H1 (cell line): ENCODE data around the gene OXSR1. TPM values are rescaled to one million over a fixed set of nuclear protein-coding genes. Genes with fewer than 3 reads are reported as not detected.

ENCODE experiments used
- CTCF ChIA-PET: fragments of 300-600 bp; sonication (Branson Sonifier 250); formaldehyde crosslinking; loops from one replicate; lab custom pipeline; 2021; ENCODE audit not compliant: partially characterized antibody; lab: Charles Lee
- POLR2A ChIA-PET: fragments of 300-600 bp; sonication (Branson Sonifier 250); formaldehyde crosslinking; loops from one replicate; lab custom pipeline; 2021; ENCODE audit warnings: inconsistent platforms; ENCODE audit not compliant: partially characterized antibody; lab: Charles Lee
- DNase-seq, 2 experiments: peaks; one replicate each; pipeline versions ENCODE4 v3.0.0 to v3.0.0-alpha.2; 2010 to 2022; ENCODE audit warnings: low spot score in 2 of 2, low read depth in 1 of 2, mixed read lengths in 1 of 2
- FAIRE-seq: peaks from 2 replicates; lab custom pipeline; 2011; peaks lifted over from hg19 to GRCh38; lab: Jason Lieb, UNC
- H2AFZ ChIP-seq: 2 replicates; pipeline ENCODE4 v1.8.1; 2012; ENCODE audit warnings: low read length, inconsistent platforms
- H2AK5ac ChIP-seq: 2 replicates; pipeline ENCODE4 v1.6.1; 2013; ENCODE audit warnings: low read depth, low read length
- H2BK120ac ChIP-seq: replicated peaks from 2 replicates; pipeline ENCODE3; 2013; ENCODE audit warnings: low read depth, low read length, inconsistent platforms
- H2BK12ac ChIP-seq: 2 replicates; pipeline ENCODE4 v1.6.1; 2013; ENCODE audit warnings: low read depth, low read length
- H2BK15ac ChIP-seq: 2 replicates; pipeline ENCODE4 v1.6.1; 2013; ENCODE audit warnings: low read length
- H2BK20ac ChIP-seq: 2 replicates; pipeline ENCODE4 v1.6.1; 2013; ENCODE audit warnings: low read length
- H2BK5ac ChIP-seq: 2 replicates; pipeline ENCODE4 v1.6.1; 2013; ENCODE audit warnings: low read depth, low read length
- H3K14ac ChIP-seq: 2 replicates; pipeline ENCODE4 v1.6.1; 2013; ENCODE audit warnings: inconsistent platforms; ENCODE audit not compliant: insufficient read length
- H3K18ac ChIP-seq: 2 replicates; pipeline ENCODE4 v1.6.1; 2013; ENCODE audit warnings: low read length; ENCODE audit errors: extremely low read depth
- H3K23ac ChIP-seq: 2 replicates; pipeline ENCODE4 v1.6.1; 2013; ENCODE audit warnings: inconsistent platforms; ENCODE audit not compliant: insufficient read length
- H3K23me2 ChIP-seq: 2 replicates; pipeline ENCODE4 v1.6.1; 2013; ENCODE audit warnings: low read depth, low read length
- H3K27ac ChIP-seq: 2 replicates; pipeline ENCODE4 v1.6.1; 2011; ENCODE audit warnings: low read depth, low read length, inconsistent platforms
- H3K27me3 ChIP-seq, 4 experiments: replicated peaks in 1 of 4; 1 replicate in 1 of 4; 2 replicates in 3 of 4; pipeline versions ENCODE4 v1.6.1 to v1.8.1; 2011 to 2013; ENCODE audit warnings: low read length in 3 of 4, mild to moderate bottlenecking in 3 of 4, inconsistent platforms in 2 of 4, mixed read lengths in 2 of 4, moderate library complexity in 1 of 4; ENCODE audit not compliant: control insufficient read depth in 3 of 4, insufficient read depth in 3 of 4; ENCODE audit errors: extremely low read depth in 1 of 4
- H3K36me3 ChIP-seq, 4 experiments: 2 replicates each; pipeline versions ENCODE4 v1.6.1 to v1.8.1; 2011 to 2013; ENCODE audit warnings: mild to moderate bottlenecking in 4 of 4, low read length in 3 of 4, moderate library complexity in 2 of 4, control low read depth in 1 of 4, inconsistent platforms in 1 of 4; ENCODE audit not compliant: insufficient read depth in 4 of 4, control insufficient read depth in 2 of 4
- H3K4ac ChIP-seq: replicated peaks from 2 replicates; pipeline ENCODE3; 2013; ENCODE audit warnings: low read length, low read depth, mixed read lengths, inconsistent platforms; ENCODE audit not compliant: insufficient read length
- H3K4me1 ChIP-seq, 4 experiments: replicated peaks in 1 of 4; 1 replicate in 1 of 4; 2 replicates in 3 of 4; pipeline versions ENCODE4 v1.6.1 to v1.8.1; 2011 to 2013; ENCODE audit warnings: low read length in 3 of 4, inconsistent platforms in 2 of 4, mixed read lengths in 1 of 4; ENCODE audit not compliant: insufficient read depth in 4 of 4, control insufficient read depth in 3 of 4
- H3K4me2 ChIP-seq, 2 experiments: 2 replicates each; pipeline versions ENCODE4 v1.6.1 to v1.8.1; 2011 to 2013; ENCODE audit warnings: low read depth in 2 of 2, low read length in 2 of 2, control low read depth in 1 of 2, inconsistent platforms in 1 of 2, mild to moderate bottlenecking in 1 of 2; ENCODE audit not compliant: insufficient read depth in 1 of 2
- H3K4me3 ChIP-seq, 4 experiments: fragments of 200-600, 300-600 bp in 1 of 4; sonication (generic), shearing (Covaris generic), sonication (Bioruptor Twin) in 1 of 4; 2 replicates each; pipeline versions ENCODE4 v1.5.1 to v1.8.1; 2011 to 2016; ENCODE audit warnings: low read length in 4 of 4, low read depth in 3 of 4, control low read depth in 2 of 4, inconsistent platforms in 2 of 4, mild to moderate bottlenecking in 2 of 4, mixed read lengths in 1 of 4, moderate library complexity in 1 of 4; ENCODE audit not compliant: insufficient read depth in 2 of 4; ENCODE audit errors: extremely low read depth in 1 of 4
- H3K56ac ChIP-seq: replicated peaks from 2 replicates; pipeline ENCODE3; 2013; ENCODE audit warnings: low read depth, mild to moderate bottlenecking, mixed read lengths, low read length, inconsistent platforms; ENCODE audit not compliant: insufficient read length
- H3K79me1 ChIP-seq: 2 replicates; pipeline ENCODE4 v1.6.1; 2013; ENCODE audit warnings: low read depth, low read length, control low read depth
- H3K79me2 ChIP-seq, 2 experiments: 2 replicates each; pipeline versions ENCODE4 v1.6.1 to v1.8.1; 2012 to 2013; ENCODE audit warnings: low read length in 2 of 2, mild to moderate bottlenecking in 2 of 2, inconsistent platforms in 1 of 2; ENCODE audit not compliant: insufficient read depth in 2 of 2, control insufficient read depth in 1 of 2
- H3K9ac ChIP-seq, 4 experiments: replicated peaks in 1 of 4; 1 replicate in 1 of 4; 2 replicates in 3 of 4; pipeline versions ENCODE4 v1.6.1 to v1.8.1; 2011 to 2013; ENCODE audit warnings: low read depth in 3 of 4, low read length in 3 of 4, control low read depth in 2 of 4, mild to moderate bottlenecking in 2 of 4, moderate library complexity in 2 of 4, inconsistent platforms in 1 of 4; ENCODE audit errors: extremely low read depth in 1 of 4
- H3K9me3 ChIP-seq, 2 experiments: 2 replicates each; pipeline versions ENCODE4 v1.6.1 to v1.8.1; 2012 to 2013; ENCODE audit warnings: mild to moderate bottlenecking in 2 of 2, moderate library complexity in 2 of 2, control low read depth in 1 of 2, inconsistent platforms in 1 of 2, low read depth in 1 of 2, low read length in 1 of 2, mixed read lengths in 1 of 2; ENCODE audit not compliant: insufficient read depth in 2 of 2
- H4K20me1 ChIP-seq, 2 experiments: replicated peaks in 1 of 2; 2 replicates each; pipeline versions ENCODE3 to v1.8.1; 2011 to 2013; ENCODE audit warnings: inconsistent platforms in 2 of 2, low read length in 2 of 2, mild to moderate bottlenecking in 1 of 2; ENCODE audit not compliant: insufficient read depth in 2 of 2, control insufficient read depth in 1 of 2
- H4K5ac ChIP-seq: 2 replicates; pipeline ENCODE4 v1.6.1; 2013; ENCODE audit warnings: low read length, low read depth, mixed read lengths, inconsistent platforms; ENCODE audit not compliant: insufficient read length
- H4K8ac ChIP-seq: 2 replicates; pipeline ENCODE4 v1.8.0; 2013; ENCODE audit warnings: mild to moderate bottlenecking, moderate library complexity, low read length, inconsistent platforms; ENCODE audit not compliant: insufficient read depth; ENCODE audit errors: extremely low read depth
- H4K91ac ChIP-seq: replicated peaks from 2 replicates; pipeline ENCODE3; 2013; ENCODE audit warnings: low read length, mixed read lengths, inconsistent platforms; ENCODE audit not compliant: insufficient read length
- RAD21 ChIP-seq, 2 experiments: IDR thresholded peaks in 1 of 2; conservative IDR thresholded peaks in 1 of 2; 2 replicates each; pipeline ENCODE4 v1.6.1; 2011; ENCODE audit warnings: low read depth in 2 of 2, low read length in 2 of 2, improper control_type of control experiment in 1 of 2, inconsistent platforms in 1 of 2, mild to moderate bottlenecking in 1 of 2, moderate library complexity in 1 of 2
- RBBP5 ChIP-seq: IDR thresholded peaks from 2 replicates; pipeline ENCODE4 v1.7.1; 2012; ENCODE audit warnings: low read depth, mild to moderate bottlenecking, inconsistent platforms, low read length, moderate library complexity, borderline replicate concordance
- SIX5 ChIP-seq: IDR thresholded peaks from 2 replicates; pipeline ENCODE4 v1.6.1; 2011; ENCODE audit warnings: mild to moderate bottlenecking, low read depth, low read length
- WGBS, 2 experiments: shearing (Covaris generic) in 1 of 2; methylation state at CpG; one replicate each; pipeline versions ENCODE4 v1.1.6 to v1.1.7; 2013 to 2015; ENCODE audit warnings: low lambda C conversion rate in 2 of 2, mixed read lengths in 2 of 2, inconsistent platforms in 1 of 2, low coverage in 1 of 2, missing lambda C conversion rate in 1 of 2; ENCODE audit not compliant: insufficient replicate concordance in 2 of 2, insufficient coverage in 1 of 2, insufficient read length in 1 of 2; ENCODE audit errors: extremely low coverage in 1 of 2, missing lambda C conversion rate in 1 of 2; 5-methylcytosine and 5-hydroxymethylcytosine counted together
- polyA plus RNA-seq, 7 experiments: library from polyadenylated mRNA; depleted of rRNA in 3 of 7; stranded (reverse) in 5 of 7; unstranded in 2 of 7; fragments of >200 nt in 5 of 7; fragments of 200-250 nt in 2 of 7; gene quantifications; 1 replicate in 5 of 7; 2 replicates in 1 of 7; 4 replicates in 1 of 7; pipeline versions ENCODE4 v1.2.1 to v1.2.3, GENCODE V29; 2011 to 2013; ENCODE audit warnings: missing spikeins in 2 of 7, mixed read lengths in 2 of 7
- total RNA-seq: library from RNA; stranded (reverse); fragmentation: NEBNext Ultra II Directional; extraction: Animal tissue kit (Norgen Biotek cat#: 25700); gene quantifications from 2 replicates; pipeline ENCODE4 v1.2.1, GENCODE V29; 2021

OXSR1 gene
- total and polyA plus RNA-seq, 2 of the 8 experiments (the other 6 are each of a cell fraction or from before 2014, with no cell fraction given): 25.1 to 47.0 TPM

DNA sequence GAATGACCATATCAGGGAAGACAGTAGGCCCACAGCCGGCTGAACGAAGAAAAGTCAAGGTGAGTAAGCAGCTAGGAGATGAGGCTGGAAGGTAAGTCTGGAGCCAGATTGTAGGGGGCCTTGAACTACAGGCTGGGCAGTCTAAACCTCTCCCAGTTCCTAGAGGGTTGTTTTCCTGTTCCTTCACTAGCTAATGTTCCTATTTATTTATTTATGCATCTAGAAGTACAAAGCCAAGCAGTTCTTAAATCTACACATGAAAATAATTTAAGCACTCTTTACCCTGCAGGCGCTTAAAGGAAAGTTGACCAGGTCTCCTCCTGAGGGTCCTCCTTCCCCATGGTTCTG is 32.2 kb upstream of the OXSR1 start:
- no peak overlapping the region for H2BK120ac ChIP-seq
- H3K4ac ChIP-seq: no peak overlapping the region
- 79% methylated on average over 3 of the region's 3 CpGs; no CpG with 5 or more reads in 1 of the 2 experiments for WGBS, 2 experiments
- no peak overlapping the region for H4K8ac ChIP-seq
- no peak overlapping the region for H3K14ac ChIP-seq
- FAIRE-seq (no peak), DNase-seq (no peak)
- POLR2A ChIA-PET: interaction anchor here (1.4 kb wide), 2 partner anchors 12 to 31 kb away, joined by 3 to 4 read pairs; no protein-coding TSS in a partner anchor
- H4K91ac ChIP-seq: no peak overlapping the region
- no peak overlapping the region for H2BK20ac ChIP-seq
- peaks cover 0 to 5% of the 10 kb centered on the region in 2 experiments; a peak in 1 of 4 replicates for H3K79me2 ChIP-seq
- no peak overlapping the region for H4K5ac ChIP-seq
- peaks cover 6 to 7% of the 10 kb centered on the region in 2 experiments for H4K20me1 ChIP-seq
- no peak overlapping the region for H2BK15ac ChIP-seq
- H3K27me3 ChIP-seq: no peaks in the 10 kb centered on the region
- H3K23ac ChIP-seq: no peak overlapping the region
- peaks cover 9% of the 10 kb centered on the region; the same call in 1 of the 2 replicates for H3K23me2 ChIP-seq
- H3K9me3 ChIP-seq: no peaks in the 10 kb centered on the region
- no peak overlapping the region for H2AK5ac ChIP-seq
- H2AFZ ChIP-seq: no peak overlapping the region
- H3K36me3 ChIP-seq: peaks cover 7 to 34% (median 18%) of the 10 kb centered on the region in 4 experiments
- no peak overlapping the region for H3K9ac ChIP-seq
- H3K18ac ChIP-seq: no peak overlapping the region
- CTCF ChIA-PET: interaction anchor here (1.0 to 9.6 kb wide), 10 partner anchors 14 to 529 kb away, joined by 3 to 105 read pairs (median 6); partner anchors contain the start of gene SLC22A14
- no peak overlapping the region for H2BK5ac ChIP-seq
- no peak overlapping the region for H3K56ac ChIP-seq
- no peak overlapping the region for H3K4me3 ChIP-seq
- H3K4me2 ChIP-seq: no peak overlapping the region
- H2BK12ac ChIP-seq: no peak overlapping the region
- peaks cover 4 to 11% (median 8%) of the 10 kb centered on the region in 4 experiments for H3K4me1 ChIP-seq
- H3K79me1 ChIP-seq: no peaks in the 10 kb centered on the region; the same call in 1 of the 2 replicates
- H3K27ac ChIP-seq: no peak overlapping the region
- TF ChIP-seq RBBP5: no peak
- TF ChIP-seq SIX5: no peak
- TF ChIP-seq RAD21 (IDR thresholded peaks at IDR 0.05 in 1 of 2, conservative IDR thresholded peaks at IDR 0.05 in 1 of 2; ENCODE audit: low read depth in 2 of 2, low read length in 2 of 2): no peak
